ENCODE results near the gene ADPRM. TPM values are rescaled to one million over a fixed set of nuclear protein-coding genes. Genes with fewer than 3 reads are reported as not detected.
A peak's percentile ranks its signal among the peaks of the same experiment; 100 is the strongest.

ADPRM gene
- total RNA-seq, 1 experiment from 2014 or later = 5.1 TPM

DNA sequence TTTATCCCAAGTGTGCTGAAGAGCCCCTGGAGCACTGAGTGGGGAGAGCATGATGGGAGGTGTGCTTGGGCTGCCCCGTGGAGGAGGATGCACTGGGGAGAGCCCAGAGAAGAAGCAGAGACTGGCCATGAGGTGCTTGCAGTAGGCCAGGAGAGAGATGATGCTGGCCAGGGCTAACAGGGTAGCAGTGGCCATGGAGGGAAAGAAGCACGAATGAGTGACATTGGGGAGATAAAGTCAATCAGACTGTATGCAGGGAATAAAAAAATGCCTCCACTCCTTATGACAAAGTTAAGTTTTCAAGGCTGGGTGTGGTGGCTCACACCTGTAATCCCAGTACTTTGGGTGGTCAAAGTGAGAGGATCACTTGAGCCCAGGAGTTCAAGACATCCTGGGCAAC, 37.9 kb downstream of the ADPRM start:
- no peak overlapping the region for H3T11ph ChIP-seq (ENCODE audit: low read length)
- no peak overlapping the region for H3K9ac ChIP-seq (ENCODE audit: extremely low read depth, insufficient read length, low read length)
- no peaks in the 10 kb centered on the region for H3K27me3 ChIP-seq (ENCODE audit: insufficient read depth, low read length)
- Mint-ChIP-seq H3K4me3 (no peak overlapping the region), H3K27me3 (ENCODE audit: low read depth) (peaks cover 1% of the 10 kb centered on the region; the same call in 1 of the 2 replicates), H3K9me3 (peaks cover 0 to 2% of the 10 kb centered on the region in 2 experiments; a peak in 4 of 5 replicates), H3K27ac (peak overlapping the region in 1 of 3 experiments; percentile 89; a peak in 1 of 7 replicates), H3K36me3 (ENCODE audit: insufficient read depth in 1 of 3, low read depth in 3 of 3) (peaks cover 0 to 4% (median 2%) of the 10 kb centered on the region in 3 experiments; a peak in 4 of 7 replicates), H3K4me1 (peaks cover 23 to 29% of the 10 kb centered on the region in 2 experiments)
- H2AK5ac ChIP-seq (ENCODE audit: insufficient read length, low read length) = no peak overlapping the region
- no peak overlapping the region for H3K4ac ChIP-seq (ENCODE audit: low read depth, low read length)
- no peaks in the 10 kb centered on the region for H4K20me1 ChIP-seq (ENCODE audit: control insufficient read depth, insufficient read depth, insufficient read length)
- H2BK20ac ChIP-seq (ENCODE audit: low read depth, low read length, poor library complexity, severe bottlenecking) = no peak overlapping the region
- TF ChIP-seq, protein P1, sequence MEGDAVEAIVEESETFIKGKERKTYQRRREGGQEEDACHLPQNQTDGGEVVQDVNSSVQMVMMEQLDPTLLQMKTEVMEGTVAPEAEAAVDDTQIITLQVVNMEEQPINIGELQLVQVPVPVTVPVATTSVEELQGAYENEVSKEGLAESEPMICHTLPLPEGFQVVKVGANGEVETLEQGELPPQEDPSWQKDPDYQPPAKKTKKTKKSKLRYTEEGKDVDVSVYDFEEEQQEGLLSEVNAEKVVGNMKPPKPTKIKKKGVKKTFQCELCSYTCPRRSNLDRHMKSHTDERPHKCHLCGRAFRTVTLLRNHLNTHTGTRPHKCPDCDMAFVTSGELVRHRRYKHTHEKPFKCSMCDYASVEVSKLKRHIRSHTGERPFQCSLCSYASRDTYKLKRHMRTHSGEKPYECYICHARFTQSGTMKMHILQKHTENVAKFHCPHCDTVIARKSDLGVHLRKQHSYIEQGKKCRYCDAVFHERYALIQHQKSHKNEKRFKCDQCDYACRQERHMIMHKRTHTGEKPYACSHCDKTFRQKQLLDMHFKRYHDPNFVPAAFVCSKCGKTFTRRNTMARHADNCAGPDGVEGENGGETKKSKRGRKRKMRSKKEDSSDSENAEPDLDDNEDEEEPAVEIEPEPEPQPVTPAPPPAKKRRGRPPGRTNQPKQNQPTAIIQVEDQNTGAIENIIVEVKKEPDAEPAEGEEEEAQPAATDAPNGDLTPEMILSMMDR (conservative IDR thresholded peaks at IDR 0.05) = no peak
- peak; percentile 21 for DNase-seq
- no peak overlapping the region for H3K4me2 ChIP-seq (ENCODE audit: insufficient read depth, insufficient read length, low read length)
- H3K18ac ChIP-seq (ENCODE audit: insufficient read length, low read depth, low read length) = no peak overlapping the region
- no peaks in the 10 kb centered on the region for H3K9me3 ChIP-seq (ENCODE audit: control insufficient read depth, low read depth, low read length)
- H3K27ac ChIP-seq (ENCODE audit: insufficient read length, low read depth, low read length) = no peak overlapping the region
- H3K14ac ChIP-seq (ENCODE audit: insufficient read depth, low read length) = no peak overlapping the region
- no peaks in the 10 kb centered on the region for H3K79me2 ChIP-seq (ENCODE audit: insufficient read depth, low read length)
- no peak overlapping the region for H4K8ac ChIP-seq (replicated peaks; ENCODE audit: insufficient read length, low read depth, low read length)
- no peaks in the 10 kb centered on the region; the same call in 1 of the 2 replicates for H3K4me1 ChIP-seq (ENCODE audit: insufficient read depth, low read length)
- H4K91ac ChIP-seq (ENCODE audit: insufficient read length, low read depth, low read length) = no peak overlapping the region
- H3K23me2 ChIP-seq (ENCODE audit: insufficient read length, low read depth, low read length, poor library complexity, severe bottlenecking) = no peaks in the 10 kb centered on the region
- no peaks in the 10 kb centered on the region for H3K79me1 ChIP-seq (ENCODE audit: insufficient read depth, low read depth, low read length, poor library complexity, severe bottlenecking)
- H4K5ac ChIP-seq (ENCODE audit: insufficient read length, low read depth, low read length) = no peak overlapping the region
- no peak overlapping the region for H2AFZ ChIP-seq (ENCODE audit: low read length)
- no peak overlapping the region for H2BK120ac ChIP-seq (ENCODE audit: low read depth, low read length, poor library complexity, severe bottlenecking)
- no CpG with 5 or more reads among the region's 2 CpGs for WGBS (ENCODE audit: extremely low coverage, insufficient read length, low lambda C conversion rate)
- H2BK12ac ChIP-seq (ENCODE audit: insufficient read length, low read depth, low read length) = no peak overlapping the region
- no peak overlapping the region for H3K23ac ChIP-seq (ENCODE audit: insufficient read length, low read depth, low read length)
- H2BK15ac ChIP-seq (ENCODE audit: low read depth, low read length) = no peak overlapping the region
- no peak overlapping the region for H2BK5ac ChIP-seq (ENCODE audit: insufficient read length, low read length)
- H3K56ac ChIP-seq (ENCODE audit: insufficient read length, low read depth, low read length) = no peak overlapping the region
